ENCODE data around the gene NPTX1.
A peak's percentile ranks its signal among the peaks of the same experiment; 100 is the strongest.

Gene NPTX1

DNA sequence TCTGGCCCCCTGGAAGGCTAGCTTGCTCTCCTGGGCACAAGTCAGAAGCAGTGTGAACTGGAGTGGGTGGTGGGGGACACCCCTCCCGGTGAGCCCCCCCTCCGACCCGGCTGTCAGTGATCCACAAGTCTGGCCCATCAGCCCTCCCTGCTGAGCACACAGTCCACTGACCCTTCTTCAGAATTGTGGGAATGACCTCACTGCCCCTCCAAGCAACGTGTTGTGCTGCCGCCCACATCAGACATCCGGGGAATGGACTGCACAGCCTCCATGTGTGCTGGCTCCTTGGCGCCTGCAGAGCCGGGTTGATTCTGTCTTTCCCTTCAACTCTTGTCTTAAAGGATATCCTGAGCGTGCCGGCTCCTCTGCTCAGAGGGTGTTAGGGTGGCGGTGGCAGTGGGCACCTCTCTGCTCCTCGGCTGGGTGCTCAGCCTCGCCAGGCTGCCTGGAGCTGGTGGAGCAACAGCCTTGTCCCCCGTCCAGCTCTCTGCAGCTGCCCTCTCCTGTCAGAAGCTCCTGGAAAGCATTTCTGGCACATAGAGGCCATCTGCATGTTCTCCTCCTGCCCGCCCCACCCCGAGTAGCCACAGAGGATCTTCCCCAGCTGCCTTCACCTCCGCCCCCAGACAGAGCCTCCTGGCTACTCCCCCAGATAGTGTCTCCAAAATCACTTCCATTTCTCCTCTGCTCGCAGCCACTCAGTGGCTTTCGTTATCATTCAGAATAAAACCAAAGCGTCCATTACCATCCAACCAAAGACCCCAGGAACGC lies 19.8 kb downstream of the NPTX1 start:
- TF ChIP-seq, protein P1, sequence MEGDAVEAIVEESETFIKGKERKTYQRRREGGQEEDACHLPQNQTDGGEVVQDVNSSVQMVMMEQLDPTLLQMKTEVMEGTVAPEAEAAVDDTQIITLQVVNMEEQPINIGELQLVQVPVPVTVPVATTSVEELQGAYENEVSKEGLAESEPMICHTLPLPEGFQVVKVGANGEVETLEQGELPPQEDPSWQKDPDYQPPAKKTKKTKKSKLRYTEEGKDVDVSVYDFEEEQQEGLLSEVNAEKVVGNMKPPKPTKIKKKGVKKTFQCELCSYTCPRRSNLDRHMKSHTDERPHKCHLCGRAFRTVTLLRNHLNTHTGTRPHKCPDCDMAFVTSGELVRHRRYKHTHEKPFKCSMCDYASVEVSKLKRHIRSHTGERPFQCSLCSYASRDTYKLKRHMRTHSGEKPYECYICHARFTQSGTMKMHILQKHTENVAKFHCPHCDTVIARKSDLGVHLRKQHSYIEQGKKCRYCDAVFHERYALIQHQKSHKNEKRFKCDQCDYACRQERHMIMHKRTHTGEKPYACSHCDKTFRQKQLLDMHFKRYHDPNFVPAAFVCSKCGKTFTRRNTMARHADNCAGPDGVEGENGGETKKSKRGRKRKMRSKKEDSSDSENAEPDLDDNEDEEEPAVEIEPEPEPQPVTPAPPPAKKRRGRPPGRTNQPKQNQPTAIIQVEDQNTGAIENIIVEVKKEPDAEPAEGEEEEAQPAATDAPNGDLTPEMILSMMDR (IDR thresholded peaks at IDR 0.05; ENCODE audit: low read depth, low read length): no peak
- no peak for DNase-seq (ENCODE audit: extremely low read depth, low read depth)

DNA sequence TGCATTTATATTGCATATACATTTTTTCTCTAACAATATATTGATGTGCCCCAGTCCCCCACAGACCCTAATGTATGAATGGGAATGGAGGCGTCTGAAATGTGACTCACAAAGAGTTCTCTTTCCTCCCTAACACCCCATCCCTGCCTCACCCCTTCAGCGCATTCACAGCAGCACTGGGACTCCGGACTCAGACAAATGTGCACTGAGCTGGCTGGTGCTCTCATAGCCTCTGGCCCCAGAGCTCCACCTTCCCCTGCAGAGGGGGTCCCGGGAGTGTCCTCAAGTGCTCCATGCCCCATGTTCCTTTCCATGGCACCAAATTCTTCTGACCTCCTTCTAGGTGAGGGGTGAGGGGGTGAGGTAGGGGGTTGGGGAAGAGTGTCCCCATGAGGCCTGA lies 20.6 kb downstream of the NPTX1 start:
- TF ChIP-seq, protein P1 (IDR thresholded peaks at IDR 0.05; ENCODE audit: low read depth, low read length): no peak
- no peak for DNase-seq (ENCODE audit: extremely low read depth, low read depth)

DNA sequence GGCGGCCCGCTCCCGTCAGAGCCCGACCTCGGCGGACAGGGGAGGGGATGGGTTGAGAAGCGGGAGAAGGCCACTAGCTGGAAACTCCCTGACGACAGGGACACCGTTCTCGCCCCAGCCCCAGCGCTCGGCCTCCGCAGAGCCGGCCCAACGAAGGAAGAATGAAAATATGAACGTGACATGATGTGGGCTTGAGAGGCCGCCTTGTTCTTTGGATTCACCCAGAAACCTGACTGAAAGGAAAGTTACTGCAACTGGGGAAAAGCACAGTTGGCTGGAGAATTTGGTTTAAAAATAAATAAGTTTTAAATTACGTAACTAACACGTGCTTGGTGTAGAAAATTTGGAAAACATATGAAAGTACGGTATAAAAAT lies 21.1 kb downstream of the NPTX1 start:
- no peak for DNase-seq (ENCODE audit: extremely low read depth, low read depth)
- TF ChIP-seq, protein P1 (IDR thresholded peaks at IDR 0.05; ENCODE audit: low read depth, low read length): no peak

DNA sequence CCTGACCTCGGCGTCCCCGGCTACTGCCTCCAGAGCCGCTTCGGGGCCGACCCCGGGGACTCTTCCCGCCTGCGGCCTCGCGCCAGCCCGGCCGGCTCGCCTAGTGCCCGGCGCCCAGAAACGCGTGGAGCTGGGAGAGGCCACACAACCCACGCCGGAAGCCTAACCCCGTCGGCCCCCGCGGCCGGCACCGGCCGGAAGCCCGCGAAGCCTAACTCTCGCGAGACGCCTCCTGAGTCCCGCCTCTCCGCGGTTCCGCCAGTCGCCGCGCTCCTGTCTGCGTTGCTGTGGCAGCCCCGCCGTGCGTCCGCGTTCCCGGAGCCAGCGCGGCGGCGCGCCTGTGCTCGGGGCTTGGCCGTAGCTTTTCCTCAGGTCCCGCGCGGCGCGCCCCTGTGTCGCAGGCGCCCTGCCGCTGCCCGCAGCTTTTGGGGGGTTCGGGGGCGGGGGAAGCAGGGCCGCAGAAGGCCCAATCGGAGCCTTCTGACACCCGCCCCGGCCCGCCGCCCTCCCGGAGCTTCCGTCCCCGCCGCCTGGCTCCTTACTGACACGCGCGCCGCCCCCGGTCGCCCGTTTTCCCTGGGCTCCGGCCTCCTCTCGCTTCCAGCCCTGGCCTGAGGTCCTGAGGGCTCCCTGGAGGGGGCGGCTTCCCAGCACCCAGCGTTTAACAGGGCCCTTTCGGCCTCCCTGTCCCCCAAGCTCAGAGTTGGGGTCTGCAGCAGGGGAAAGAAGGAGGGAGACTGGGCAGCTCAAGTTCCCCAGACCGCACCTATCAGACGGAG lies 21.7 kb downstream of the NPTX1 start:
- peak; percentile 92 for DNase-seq (ENCODE audit: extremely low read depth, low read depth)
- TF ChIP-seq, protein P1 (IDR thresholded peaks at IDR 0.05; ENCODE audit: low read depth, low read length): no peak

DNA sequence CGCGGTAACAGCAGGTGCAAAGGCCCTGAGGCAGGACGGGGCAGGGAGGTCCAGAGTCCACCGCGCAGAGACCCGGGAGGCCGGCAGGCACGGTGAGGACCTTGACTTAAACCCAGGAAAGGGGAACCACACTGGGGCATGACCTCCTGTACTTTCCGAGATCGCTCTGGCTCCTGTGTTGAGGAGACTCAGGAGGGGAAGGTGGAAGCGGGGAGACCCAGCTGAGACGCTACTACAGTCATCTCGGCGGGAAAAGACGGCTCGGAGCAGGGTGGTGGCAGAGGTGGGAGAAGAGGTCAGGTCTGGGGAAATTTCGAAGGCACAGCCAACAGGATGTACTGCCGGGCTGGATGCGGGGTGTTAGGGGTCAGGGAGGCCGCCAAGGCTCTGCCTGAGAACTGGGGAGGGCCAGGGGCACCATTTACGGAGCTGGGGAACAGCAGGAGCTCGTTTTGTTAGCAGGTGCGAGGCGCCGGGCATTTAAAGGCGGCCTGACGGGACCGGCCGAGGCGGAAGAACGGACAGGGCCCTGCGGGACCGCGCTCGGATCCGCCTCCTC lies 22.3 kb downstream of the NPTX1 start:
- no peak for DNase-seq (ENCODE audit: extremely low read depth, low read depth)
- TF ChIP-seq, protein P1 (IDR thresholded peaks at IDR 0.05; ENCODE audit: low read depth, low read length): no peak

DNA sequence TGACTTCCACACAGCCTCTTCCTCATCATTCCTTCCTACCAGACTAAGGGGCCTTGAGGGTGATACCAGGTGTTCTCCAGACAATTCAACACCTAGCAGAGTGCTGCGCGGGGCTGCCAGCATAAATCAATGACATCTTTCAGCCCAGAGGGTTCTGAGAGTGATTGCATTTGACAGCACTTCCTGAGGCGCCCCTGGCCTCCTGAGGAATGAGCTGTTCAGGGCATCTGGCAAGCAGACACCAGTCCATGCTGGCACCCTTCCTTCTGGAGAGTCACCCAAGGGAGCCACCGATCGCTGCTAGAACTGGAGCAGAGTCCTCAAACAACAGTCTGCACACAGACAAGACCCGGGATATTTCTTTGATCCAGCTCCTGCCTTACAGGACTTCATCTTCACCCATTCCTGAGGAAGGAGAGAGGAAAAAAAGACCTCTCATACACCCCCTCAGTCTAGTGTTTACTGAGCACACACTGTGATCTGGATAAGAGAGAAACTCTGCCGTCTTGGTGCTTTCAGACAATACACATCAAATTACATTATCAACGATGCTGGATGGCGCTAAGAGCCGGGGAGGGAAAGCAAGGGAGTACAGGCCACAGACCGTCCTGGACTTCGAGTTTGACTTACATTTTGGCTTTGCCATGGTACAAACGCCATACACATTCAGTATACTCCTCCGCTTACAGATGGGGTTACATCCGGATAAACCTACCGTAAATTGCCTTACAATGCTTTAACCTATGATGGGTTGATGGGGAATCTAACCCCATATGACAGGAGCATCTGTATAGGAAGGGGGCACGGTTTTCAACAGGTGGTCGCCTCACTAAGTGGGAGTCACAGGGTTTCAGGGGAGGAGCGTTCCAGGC lies 23.0 kb downstream of the NPTX1 start:
- no peak for DNase-seq (ENCODE audit: extremely low read depth, low read depth)
- TF ChIP-seq, protein P1 (IDR thresholded peaks at IDR 0.05; ENCODE audit: low read depth, low read length): no peak

All from AG09319 (cell line).